IgD-negative memory B cell (primary cell): ENCODE results near the gene PXMP4. TPM values are rescaled to one million over a fixed set of nuclear protein-coding genes. Genes with fewer than 3 reads are reported as not detected.
"Not testable (repeated sequence)": the region's sequence is repeated elsewhere in the genome, so short reads cannot be mapped to it uniquely, and the experiment has no call there.

Source experiments
- H3K27ac Mint-ChIP-seq, 3 donors: one replicate each; pipeline ENCODE4 v1.8.0; 2020 to 2022; ENCODE audit warnings: mild to moderate bottlenecking in 3 of 3, mixed read lengths in 3 of 3, moderate library complexity in 1 of 3
- H3K27me3 Mint-ChIP-seq: one replicate; pipeline ENCODE4 v1.8.0; 2021; ENCODE audit warnings: mixed read lengths
- H3K36me3 Mint-ChIP-seq: one replicate; pipeline ENCODE4 v1.8.0; 2020; ENCODE audit warnings: mild to moderate bottlenecking, mixed read lengths
- H3K4me1 Mint-ChIP-seq, 3 donors: one replicate each; pipeline ENCODE4 v1.8.0; 2020 to 2022; ENCODE audit warnings: mixed read lengths in 3 of 3, mild to moderate bottlenecking in 1 of 3
- H3K4me3 Mint-ChIP-seq, 4 donors: one replicate each; pipeline ENCODE4 v1.8.0; 2020 to 2022; ENCODE audit warnings: mild to moderate bottlenecking in 4 of 4, mixed read lengths in 4 of 4, moderate library complexity in 3 of 4
- H3K9me3 Mint-ChIP-seq, 3 donors: one replicate each; pipeline ENCODE4 v1.8.0; 2020 to 2021; ENCODE audit warnings: mixed read lengths in 3 of 3, mild to moderate bottlenecking in 1 of 3
- polyA plus RNA-seq: library from polyadenylated mRNA; unstranded; fragments of 300-500 nt; fragmentation: Illumina TruSeq; gene quantifications from one replicate; pipeline ENCODE4 v1.2.3, GENCODE V29; 2021

The PXMP4 gene, protein sequence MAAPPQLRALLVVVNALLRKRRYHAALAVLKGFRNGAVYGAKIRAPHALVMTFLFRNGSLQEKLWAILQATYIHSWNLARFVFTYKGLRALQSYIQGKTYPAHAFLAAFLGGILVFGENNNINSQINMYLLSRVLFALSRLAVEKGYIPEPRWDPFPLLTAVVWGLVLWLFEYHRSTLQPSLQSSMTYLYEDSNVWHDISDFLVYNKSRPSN
- polyA plus RNA-seq, result 16.2 TPM

DNA sequence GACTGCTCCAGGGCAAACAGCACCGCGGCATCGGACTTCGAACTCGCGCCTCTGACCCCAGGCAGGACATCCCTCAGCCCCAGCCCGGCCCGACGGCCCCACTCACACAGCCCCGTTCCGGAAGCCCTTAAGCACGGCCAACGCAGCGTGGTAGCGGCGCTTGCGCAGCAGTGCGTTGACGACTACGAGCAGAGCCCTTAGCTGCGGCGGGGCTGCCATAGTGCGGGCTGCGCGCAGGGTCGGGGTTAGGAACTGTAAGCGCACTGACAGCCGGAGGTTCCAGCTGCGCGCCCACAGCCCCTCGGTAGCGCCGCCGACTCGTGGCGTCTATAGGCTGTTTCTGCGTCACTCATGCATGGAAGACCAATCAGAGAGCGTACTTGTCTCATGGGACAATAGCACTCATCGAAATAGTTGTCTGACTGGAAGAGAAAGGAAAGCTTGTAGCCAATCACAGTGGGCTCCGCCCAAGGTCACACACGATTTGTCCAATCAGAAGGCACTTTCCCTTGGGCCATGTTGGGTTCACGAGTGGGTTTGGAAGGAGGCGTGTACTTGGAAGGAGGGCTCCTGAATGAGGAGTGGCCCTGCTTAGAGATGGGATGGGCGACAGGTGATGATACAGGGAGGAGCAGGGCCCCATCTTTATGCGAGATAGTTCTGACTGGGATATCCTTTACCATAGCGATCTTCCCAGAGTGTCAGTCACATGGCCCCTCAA, at the start of gene PXMP4:
TSS of gene PXMP4 (minus strand) at position 322 of the 721 bp plus-strand sequence. CDS start at position 219, 103 bp downstream.
- Mint-ChIP-seq H3K36me3 (peaks cover 5% of the 10 kb centered on the region), H3K27ac (peak within 1 kb of the TSS; percentile 58 to 99 (median 85)), H3K9me3 (peaks cover 0 to 2% (median 1%) of the 10 kb centered on the region in 3 donors), H3K4me1 (peaks cover 8 to 11% (median 9%) of the 10 kb centered on the region in 3 donors), H3K27me3 (no peaks in the 10 kb centered on the region), H3K4me3 (peak within 1 kb of the TSS; percentile 70 to 99 (median 96))

DNA sequence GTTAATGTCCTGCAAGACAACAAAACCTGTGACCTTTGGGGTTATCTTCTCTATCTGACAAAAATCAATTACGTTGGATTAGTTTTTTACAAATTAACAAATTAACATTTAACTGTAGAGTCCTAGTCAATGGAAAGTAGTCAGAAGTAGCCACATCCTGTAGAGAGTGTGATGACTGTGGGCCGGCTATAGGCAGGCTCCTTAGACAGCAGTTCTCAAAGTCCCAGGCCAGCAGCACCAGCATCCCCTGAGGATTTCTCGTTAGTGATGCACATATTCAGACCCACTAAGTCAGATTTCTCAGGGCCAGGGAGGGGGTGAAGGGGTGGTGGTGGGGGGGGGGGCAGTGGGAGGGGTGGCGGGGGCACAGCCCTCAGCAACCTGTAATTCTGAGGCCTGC, 48.9 kb upstream of the PXMP4 start:
- no peak overlapping the region for H3K27ac Mint-ChIP-seq
- no peak overlapping the region for H3K4me3 Mint-ChIP-seq
- H3K36me3 Mint-ChIP-seq, result peaks cover 5% of the 10 kb centered on the region
- H3K4me1 Mint-ChIP-seq, result peaks cover 16 to 19% (median 16%) of the 10 kb centered on the region in 3 donors
- no peaks in the 10 kb centered on the region for H3K9me3 Mint-ChIP-seq
- H3K27me3 Mint-ChIP-seq, result no peaks in the 10 kb centered on the region

DNA sequence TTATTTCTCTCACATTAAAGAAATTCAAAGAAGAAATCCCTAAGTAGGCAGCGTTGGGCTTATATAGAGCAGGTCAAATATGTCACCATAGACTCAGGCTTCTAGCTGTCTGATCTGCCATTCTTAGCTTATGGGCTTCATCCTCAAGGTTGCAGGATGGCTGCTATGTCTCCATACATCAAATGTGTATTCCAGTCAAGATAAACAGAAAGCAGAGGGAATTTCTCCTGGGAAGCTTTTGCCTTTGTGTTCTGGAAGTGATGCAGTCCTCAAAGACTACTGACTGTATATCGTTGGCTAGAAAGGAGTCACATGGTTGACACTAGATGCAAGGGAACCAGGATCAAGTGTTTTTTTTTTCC, 47.6 kb upstream of the PXMP4 start:
- H3K9me3 Mint-ChIP-seq, result no peaks in the 10 kb centered on the region

DNA sequence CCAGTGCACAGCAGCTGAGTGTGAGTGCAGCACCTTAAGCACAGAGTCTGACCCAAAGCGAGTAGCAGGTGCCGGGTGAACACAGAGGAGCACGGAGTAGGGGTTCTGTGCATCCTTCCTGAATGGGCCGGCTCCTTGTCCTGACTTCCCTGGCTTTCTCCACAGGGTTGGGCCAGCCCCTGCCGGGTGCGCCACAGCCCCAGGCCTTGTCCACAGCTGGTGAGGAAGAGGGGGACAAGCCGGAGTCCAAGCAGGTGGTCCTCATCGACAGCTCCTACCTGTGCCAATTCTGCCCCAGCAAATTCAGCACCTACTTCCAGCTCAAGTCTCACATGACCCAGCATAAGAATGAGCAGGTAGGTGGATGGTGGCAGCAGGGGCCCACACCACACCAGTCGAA, 46.6 kb upstream of the PXMP4 start:
- Mint-ChIP-seq H3K4me1 (peaks cover 0 to 5% (median 0%) of the 10 kb centered on the region in 3 donors), H3K27me3 (no peaks in the 10 kb centered on the region), H3K9me3 (no peaks in the 10 kb centered on the region), H3K36me3 (peaks cover 6% of the 10 kb centered on the region), H3K4me3 (no peak overlapping the region), H3K27ac (no peak overlapping the region)

More for the DNA sequence above, 47.6 kb upstream of the PXMP4 start:
- Mint-ChIP-seq H3K4me1 (peaks cover 6 to 9% (median 9%) of the 10 kb centered on the region in 3 donors), H3K36me3 (peaks cover 5% of the 10 kb centered on the region), H3K4me3 (no peak overlapping the region), H3K27me3 (no peaks in the 10 kb centered on the region), H3K27ac (no peak overlapping the region)

DNA sequence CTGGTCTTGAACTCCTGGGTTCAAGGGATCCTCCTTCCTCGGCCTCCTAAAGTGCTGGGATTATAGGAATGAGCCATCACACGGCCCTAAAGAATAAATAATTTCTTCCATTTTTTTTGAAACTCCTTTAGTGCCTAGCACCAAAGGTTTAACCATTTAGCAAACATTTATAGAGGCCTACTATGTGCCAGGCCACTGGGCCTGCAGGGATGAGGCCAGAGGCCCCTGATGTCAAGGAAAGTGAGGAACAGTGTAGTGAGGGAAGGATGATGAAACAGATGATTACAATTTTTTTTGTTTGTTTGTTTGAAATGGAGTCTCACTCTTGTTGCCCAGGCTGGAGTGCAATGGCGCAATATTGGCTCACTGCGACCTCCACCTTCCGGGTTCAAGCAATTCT, 45.5 kb upstream of the PXMP4 start:
- Mint-ChIP-seq H3K36me3 (peaks cover 7% of the 10 kb centered on the region), H3K27me3 (no peaks in the 10 kb centered on the region), H3K4me1 (peaks cover 0 to 5% (median 0%) of the 10 kb centered on the region in 3 donors), H3K27ac (no peak overlapping the region), H3K9me3 (no peaks in the 10 kb centered on the region), H3K4me3 (no peak overlapping the region)

DNA sequence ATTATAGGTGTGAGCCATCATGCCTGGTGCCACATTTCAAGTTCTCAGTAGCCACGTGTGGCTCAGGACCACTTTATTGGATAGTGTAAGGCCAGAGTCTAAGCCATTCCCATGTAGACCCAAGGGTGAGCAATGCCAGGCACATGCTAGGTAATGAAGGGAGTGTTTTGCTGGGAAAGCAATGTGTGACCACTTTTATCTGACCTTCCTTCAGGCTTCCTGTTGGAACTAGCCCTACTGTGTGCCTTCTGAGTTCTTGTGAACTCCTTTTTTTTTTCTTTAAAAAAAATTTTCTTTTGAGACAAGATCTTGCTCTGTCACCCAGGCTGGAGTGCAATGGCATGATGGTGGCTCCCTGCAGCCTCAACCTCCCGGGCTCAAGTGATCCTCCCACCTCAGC, 45.0 kb upstream of the PXMP4 start:
- Mint-ChIP-seq H3K27me3 (no peaks in the 10 kb centered on the region), H3K36me3 (peaks cover 7% of the 10 kb centered on the region), H3K9me3 (no peaks in the 10 kb centered on the region), H3K4me3 (no peak overlapping the region), H3K4me1 (peaks cover 0 to 4% (median 0%) of the 10 kb centered on the region in 3 donors), H3K27ac (no peak overlapping the region)

DNA sequence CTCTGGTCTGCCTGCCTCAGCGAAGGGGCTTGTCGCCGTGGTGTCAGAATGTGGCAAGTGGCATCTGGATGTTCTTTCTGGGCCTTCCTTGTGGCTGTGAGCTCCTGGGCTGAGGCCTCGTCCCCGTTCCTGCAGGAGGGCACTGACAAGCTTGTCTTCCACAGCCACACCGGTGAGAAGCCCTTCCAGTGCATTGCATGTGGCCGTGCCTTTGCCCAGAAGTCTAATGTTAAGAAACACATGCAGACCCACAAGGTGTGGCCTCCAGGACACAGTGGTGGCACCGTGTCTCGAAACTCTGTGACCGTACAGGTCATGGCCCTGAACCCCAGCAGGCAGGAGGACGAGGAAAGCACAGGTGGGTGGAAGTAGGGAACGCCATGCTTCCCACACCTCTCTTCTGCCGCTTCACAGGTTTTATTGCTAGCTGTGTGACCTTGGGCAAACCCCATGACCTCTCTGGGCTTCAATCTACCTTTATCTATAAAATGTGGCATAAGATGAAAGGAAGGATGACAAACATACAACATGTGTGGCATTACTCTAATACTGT, 41.7 kb upstream of the PXMP4 start:
- Mint-ChIP-seq H3K4me1 (peaks cover 0 to 1% (median 0%) of the 10 kb centered on the region in 3 donors), H3K27me3 (no peaks in the 10 kb centered on the region), H3K4me3 (no peak overlapping the region), H3K9me3 (peaks cover 0 to 10% (median 2%) of the 10 kb centered on the region in 3 donors), H3K36me3 (peaks cover 11% of the 10 kb centered on the region), H3K27ac (no peak overlapping the region)

DNA sequence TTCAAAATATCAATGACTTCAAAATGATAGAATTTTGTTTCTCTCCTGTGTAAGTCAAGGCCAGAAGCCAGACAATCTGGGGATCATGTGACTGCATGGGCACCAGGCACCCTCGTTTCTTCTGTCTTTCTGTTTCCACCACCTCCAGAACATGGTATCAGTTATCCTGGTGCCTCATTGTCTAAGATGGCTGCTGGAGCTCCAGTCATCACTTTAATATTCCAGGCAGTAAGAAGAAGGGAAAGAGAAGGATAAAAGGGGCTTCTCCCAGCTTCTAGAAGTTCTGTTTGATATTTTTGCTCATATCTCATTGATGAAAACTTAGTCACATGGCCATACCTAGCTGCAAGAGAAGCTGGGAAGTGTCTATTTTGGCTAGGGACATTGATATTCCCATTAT, 37.3 kb upstream of the PXMP4 start:
- H3K27me3 Mint-ChIP-seq, result no peaks in the 10 kb centered on the region
- H3K4me1 Mint-ChIP-seq, result peaks cover 0 to 8% (median 5%) of the 10 kb centered on the region in 3 donors
- no peak overlapping the region for H3K4me3 Mint-ChIP-seq
- H3K9me3 Mint-ChIP-seq, result peaks cover 0 to 10% (median 2%) of the 10 kb centered on the region in 3 donors
- H3K27ac Mint-ChIP-seq, result no peak overlapping the region
- H3K36me3 Mint-ChIP-seq, result peaks cover 19% of the 10 kb centered on the region

DNA sequence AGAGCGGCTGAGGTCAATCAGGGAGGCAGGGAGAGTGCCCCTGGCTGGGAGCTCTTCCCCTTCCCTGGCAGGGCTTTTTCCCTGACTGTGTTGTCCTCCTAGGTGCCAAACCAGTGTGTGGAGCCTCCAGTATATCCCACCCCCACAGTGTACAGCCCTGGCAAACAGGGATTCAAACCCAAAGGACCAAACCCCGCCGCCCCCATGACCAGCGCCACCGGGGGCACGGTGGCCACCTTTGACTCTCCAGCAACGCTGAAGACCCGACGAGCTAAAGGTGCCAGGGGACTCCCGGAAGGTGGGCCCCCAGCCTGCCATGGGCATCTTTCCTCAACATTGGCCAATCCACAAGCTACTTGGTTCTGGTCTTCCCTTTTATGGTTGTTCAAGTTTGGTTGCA, 36.9 kb upstream of the PXMP4 start:
- Mint-ChIP-seq H3K36me3 (peaks cover 19% of the 10 kb centered on the region), H3K27ac (peak overlapping the region in 1 of 3 donors; percentile 69), H3K4me1 (peaks cover 0 to 8% (median 5%) of the 10 kb centered on the region in 3 donors), H3K9me3 (peaks cover 0 to 10% (median 2%) of the 10 kb centered on the region in 3 donors), H3K27me3 (no peaks in the 10 kb centered on the region), H3K4me3 (peak overlapping the region in 1 of 4 donors; percentile 70)

DNA sequence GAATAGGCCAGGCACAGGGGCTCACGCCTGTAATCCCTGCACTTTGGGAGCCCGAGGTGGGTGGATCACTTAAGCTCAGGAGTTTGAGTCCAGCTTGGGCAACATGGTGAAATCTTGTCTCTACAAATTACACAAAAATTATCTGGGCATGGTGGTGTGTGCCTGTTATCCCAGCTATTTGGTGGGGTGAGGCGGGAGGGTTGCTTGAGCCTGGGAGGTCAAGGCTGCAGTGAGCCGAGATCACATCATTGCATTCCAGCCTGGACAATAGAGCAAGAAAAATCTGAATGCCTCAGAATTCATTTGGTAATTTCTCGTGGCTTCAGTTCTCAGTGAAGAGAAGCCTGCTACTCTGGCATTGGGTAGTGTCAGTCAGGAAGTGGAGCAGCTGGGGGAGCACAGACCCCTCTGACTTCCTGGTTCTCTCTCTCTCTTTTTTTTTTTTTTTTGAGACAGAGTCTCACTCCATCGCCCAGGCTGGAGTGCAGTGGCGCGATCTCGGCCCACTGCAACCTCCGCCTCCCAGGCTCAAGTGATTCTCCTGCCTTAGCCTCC, 35.9 kb upstream of the PXMP4 start:
- H3K9me3 Mint-ChIP-seq, result peaks cover 0 to 10% (median 2%) of the 10 kb centered on the region in 3 donors
- H3K36me3 Mint-ChIP-seq, result peaks cover 17% of the 10 kb centered on the region
- H3K27ac Mint-ChIP-seq, result peak overlapping the region; percentile 58 to 81 (median 69)
- peak overlapping the region in 2 of 4 donors; percentile 39 to 73 for H3K4me3 Mint-ChIP-seq
- not testable (repeated sequence) for H3K4me1 Mint-ChIP-seq, H3K27me3 Mint-ChIP-seq

DNA sequence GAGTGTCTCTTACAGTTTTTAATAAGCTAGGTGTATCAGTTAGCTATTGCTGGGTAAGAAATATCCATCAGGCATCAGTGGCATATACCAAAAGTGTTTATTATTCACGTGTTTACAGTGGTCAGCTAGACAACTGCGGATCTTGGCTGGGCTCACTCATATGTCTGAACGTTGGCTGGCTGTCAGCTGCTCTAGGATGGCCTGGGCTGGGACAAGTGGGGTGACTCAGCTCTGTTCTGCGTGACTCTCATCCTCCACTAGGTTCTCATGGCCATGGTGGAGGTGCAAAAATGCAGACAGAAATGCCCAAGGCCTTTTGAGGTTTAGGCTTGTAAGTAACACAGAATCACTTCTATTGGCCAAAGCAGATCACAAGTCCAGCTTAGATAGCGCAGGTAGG, 33.7 kb upstream of the PXMP4 start:
- Mint-ChIP-seq H3K27ac (no peak overlapping the region), H3K4me3 (no peak overlapping the region), H3K36me3 (peaks cover 20% of the 10 kb centered on the region), H3K27me3 (no peaks in the 10 kb centered on the region), H3K4me1 (peaks cover 0 to 8% (median 5%) of the 10 kb centered on the region in 3 donors), H3K9me3 (peaks cover 0 to 10% (median 2%) of the 10 kb centered on the region in 3 donors)

DNA sequence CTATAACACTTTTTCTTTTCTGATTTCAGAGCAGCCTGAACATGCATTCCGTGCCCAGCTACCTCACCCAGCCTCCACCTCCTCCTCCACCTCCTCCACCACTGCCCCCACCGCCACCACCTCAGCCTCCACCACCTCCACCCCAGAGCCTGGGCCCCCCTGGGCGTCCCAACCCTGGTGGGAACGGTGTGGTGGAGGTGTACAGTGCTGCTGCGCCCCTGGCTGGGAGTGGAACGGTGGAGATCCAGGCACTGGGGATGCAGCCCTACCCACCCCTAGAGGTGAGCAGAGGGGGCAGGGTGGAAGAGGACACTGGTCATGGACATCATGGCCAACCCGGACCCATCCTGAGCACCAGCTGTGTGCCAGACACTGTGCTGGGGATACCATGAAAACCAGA, 33.0 kb upstream of the PXMP4 start:
- Mint-ChIP-seq H3K27ac (no peak overlapping the region), H3K4me1 (peaks cover 0 to 8% (median 5%) of the 10 kb centered on the region in 3 donors), H3K9me3 (peaks cover 0 to 10% (median 2%) of the 10 kb centered on the region in 3 donors), H3K36me3 (peaks cover 23% of the 10 kb centered on the region), H3K27me3 (no peaks in the 10 kb centered on the region), H3K4me3 (no peak overlapping the region)

DNA sequence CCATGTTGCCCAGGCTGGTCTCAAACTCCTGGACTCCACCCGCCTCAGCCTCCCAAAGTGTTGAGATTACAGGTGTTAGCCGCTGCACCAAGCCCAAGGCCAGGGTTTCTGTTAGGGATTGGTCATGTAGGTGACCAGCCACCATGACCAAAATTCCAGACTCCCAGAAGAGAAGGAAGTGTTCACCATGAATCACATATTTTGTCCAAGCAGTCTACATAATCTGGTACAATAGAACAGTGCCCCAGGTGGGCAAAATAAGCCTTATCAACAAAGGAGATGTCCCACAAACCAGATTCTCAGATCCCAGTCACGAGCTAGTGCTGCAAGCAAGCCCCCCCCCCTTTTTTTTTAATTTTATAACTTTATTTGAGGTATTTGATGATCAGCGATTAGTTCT, 31.7 kb upstream of the PXMP4 start:
- Mint-ChIP-seq H3K9me3 (no peaks in the 10 kb centered on the region), H3K27ac (no peak overlapping the region), H3K36me3 (peaks cover 17% of the 10 kb centered on the region), H3K27me3 (no peaks in the 10 kb centered on the region), H3K4me3 (no peak overlapping the region), H3K4me1 (peaks cover 0 to 7% (median 5%) of the 10 kb centered on the region in 3 donors)

DNA sequence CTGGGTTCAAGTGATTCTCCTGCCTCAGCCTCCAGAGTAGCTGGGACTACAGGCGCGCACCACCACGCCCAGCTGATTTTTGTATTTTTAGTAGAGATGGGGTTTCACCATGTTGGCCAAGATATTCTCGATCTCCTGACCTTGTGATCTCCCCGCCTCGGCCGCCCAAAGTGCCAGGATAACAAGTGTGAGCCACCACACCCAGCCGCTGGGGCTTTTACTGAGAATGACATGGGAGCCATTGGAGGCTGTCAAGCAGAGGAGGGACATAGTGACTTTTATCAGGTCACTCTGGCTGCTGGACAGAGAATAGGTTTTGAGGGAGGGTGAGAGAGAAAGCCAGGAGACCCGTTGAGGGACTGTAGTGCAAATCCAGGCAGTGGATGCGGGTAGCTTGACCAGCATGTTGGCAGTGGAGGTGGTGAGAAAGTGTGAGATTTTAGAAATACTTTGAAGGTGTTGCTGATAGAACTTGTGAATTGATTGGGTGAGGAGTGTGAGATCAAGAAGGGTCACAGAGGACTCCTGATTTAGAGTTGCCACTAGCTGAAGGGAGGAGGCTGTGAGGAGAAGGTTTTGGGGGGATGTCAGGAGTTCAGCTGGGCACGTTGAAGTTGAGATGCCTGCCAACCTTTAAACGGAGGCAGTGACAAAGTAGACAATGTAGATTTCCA, 26.4 kb upstream of the PXMP4 start:
- H3K36me3 Mint-ChIP-seq, result peaks cover 10% of the 10 kb centered on the region
- peak overlapping the region in 1 of 3 donors; percentile 33 for H3K27ac Mint-ChIP-seq
- H3K27me3 Mint-ChIP-seq, result no peaks in the 10 kb centered on the region
- H3K4me1 Mint-ChIP-seq, result peaks cover 0 to 5% (median 0%) of the 10 kb centered on the region in 3 donors
- H3K4me3 Mint-ChIP-seq, result peak overlapping the region in 1 of 4 donors; percentile 13
- peaks cover 0 to 1% (median 0%) of the 10 kb centered on the region in 3 donors for H3K9me3 Mint-ChIP-seq
